NCI-H2227 (cell line): ENCODE results near the gene TBP.
"Not testable (repeated sequence)": the region's sequence is repeated elsewhere in the genome, so short reads cannot be mapped to it uniquely, and the experiment has no call there.

Experiments used
- DNase-seq: peaks from one replicate; lab custom pipeline; 2025; ENCODE audit not compliant: unreplicated experiment; lab: John Stamatoyannopoulos, UW

The TBP gene

DNA sequence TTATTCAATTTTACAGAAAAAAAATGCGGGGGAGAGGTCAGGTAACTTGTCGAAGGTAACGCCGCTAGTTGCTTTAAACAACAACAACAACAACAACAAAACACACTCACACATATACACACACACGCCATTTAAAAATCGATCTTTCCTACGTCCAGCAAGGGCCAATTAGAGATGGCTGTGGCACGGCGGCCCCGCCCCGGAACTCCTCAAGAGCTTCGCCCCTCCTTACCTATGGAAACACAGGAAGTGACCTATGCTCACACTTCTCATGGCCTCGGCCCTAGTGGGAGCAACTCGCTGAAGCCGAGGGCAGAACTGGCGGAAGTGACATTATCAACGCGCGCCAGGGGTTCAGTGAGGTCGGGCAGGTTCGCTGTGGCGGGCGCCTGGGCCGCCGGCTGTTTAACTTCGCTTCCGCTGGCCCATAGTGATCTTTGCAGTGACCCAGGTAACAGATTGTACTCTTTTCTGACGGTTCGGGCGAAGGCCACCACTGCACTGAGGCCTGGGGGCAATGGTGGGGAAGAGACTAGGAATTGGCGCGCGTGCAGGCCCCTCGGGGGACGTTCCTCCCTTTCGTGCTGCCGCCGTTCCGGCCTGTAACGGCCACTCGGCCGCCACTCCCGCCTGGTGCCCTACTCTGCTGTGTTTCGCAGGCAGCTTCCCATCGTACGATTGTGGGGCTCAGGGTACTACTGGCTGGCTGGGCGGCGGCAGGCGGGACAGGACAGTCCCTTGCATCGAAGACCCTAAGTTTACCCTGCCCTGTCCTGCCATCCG lies at the start of gene TBP:
TSS of gene TBP (plus strand) at position 357 of the 783 bp plus-strand sequence. CDS start 2,661 bp downstream, outside the sequence.
- peak; percentile 96 for DNase-seq

GRCh38 chr6:170504479-170504878 lies 49.7 kb upstream of the TBP start:
- DNase-seq = no peak

DNA sequence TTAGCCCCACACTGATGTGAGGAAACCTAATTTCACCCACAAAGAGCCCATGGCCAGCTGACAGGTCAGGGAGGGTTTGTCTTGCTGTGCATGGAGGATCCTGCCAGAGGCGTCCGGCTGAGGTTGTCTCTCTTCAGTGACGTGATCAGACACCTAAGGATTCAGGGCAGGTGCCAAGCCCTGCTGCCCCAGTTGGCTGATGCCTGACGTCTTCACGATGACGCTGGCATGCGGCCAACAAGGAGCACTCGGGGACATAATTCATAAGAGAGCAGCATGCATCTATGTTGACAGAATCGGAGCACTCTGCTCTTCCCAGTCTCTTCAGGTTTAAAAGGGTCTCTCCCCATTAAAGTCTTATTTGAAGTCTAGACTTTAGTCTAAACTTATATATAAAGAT lies 48.9 kb upstream of the TBP start:
- peak; percentile 59 for DNase-seq

DNA sequence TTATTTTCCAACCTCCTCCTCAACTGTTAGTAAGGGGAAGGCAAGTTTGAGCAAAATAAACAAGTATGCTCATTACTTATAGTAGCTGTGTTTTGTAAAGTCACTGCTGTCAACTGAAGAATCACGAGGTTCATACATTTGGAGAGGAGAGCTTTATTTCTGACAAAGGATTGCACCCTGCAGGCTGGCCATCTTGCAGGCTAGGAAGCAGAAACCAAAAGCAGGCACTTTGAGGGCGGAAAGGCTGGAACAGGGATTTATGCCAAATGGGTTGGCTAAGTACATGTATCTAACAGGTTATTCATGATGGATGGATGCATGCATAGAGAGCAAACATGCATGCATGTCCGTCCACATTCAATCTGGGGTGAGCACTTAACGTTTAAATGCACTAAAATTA lies 47.7 kb upstream of the TBP start:
- DNase-seq = no peak

- DNase-seq = not testable (repeated sequence)
Measured at GRCh38 chr6:170507728-170508127, 46.4 kb upstream of the TBP start.

DNA sequence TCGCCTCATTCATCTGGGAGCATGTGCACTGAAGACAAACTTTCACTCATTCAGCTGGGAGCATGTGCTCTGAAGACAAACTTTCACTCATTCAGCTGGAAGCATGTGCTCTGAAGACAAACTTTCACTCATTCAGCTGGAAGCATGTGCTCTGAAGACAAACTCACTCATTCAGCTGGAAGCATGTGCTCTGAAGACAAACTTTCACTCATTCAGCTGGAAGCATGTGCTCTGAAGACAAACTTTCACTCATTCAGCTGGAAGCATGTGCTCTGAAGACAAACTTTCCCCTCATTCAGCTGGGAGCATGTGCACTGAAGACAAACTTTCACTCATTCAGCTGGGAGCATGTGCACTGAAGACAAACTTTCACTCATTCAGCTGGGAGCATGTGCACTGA lies 45.9 kb upstream of the TBP start:
- DNase-seq = not testable (repeated sequence)

DNA sequence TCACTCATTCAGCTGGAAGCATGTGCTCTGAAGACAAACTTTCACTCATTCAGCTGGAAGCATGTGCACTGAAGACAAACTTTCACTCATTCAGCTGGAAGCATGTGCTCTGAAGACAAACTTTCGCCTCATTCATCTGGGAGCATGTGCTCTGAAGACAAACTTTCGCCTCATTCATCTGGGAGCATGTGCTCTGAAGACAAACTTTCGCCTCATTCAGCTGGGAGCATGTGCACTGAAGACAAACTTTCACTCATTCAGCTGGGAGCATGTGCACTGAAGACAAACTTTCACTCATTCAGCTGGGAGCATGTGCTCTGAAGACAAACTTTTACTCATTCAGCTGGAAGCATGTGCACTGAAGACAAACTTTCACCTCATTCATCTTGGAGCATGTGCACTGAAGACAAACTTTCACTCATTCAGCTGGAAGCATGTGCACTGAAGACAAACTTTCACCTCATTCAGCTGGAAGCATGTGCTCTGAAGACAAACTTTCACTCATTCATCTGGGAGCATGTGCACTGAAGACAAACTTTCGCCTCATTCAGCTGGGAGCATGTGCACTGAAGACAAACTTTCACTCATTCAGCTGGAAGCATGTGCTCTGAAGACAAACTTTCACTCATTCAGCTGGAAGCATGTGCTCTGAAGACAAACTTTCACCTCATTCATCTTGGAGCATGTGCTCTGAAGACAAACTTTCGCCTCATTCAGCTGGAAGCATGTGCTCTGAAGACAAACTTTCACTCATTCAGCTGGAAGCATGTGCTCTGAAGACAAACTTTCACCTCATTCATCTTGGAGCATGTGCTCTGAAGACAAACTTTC lies 45.1 kb upstream of the TBP start:
- not testable (repeated sequence) for DNase-seq

DNA sequence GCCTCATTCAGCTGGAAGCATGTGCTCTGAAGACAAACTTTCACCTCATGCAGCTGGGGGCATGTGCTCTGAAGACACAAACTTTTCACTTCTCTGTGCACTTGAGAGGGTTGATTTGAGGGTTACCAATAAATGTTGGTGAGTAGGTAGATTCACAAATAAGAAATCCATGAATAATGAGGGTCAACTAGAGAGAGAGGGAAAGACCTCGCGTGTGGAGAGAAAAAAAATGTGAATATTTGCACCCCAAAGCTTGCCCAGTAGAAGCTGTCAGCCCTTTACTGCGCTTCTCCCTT lies 44.5 kb upstream of the TBP start:
- DNase-seq = no peak

DNA sequence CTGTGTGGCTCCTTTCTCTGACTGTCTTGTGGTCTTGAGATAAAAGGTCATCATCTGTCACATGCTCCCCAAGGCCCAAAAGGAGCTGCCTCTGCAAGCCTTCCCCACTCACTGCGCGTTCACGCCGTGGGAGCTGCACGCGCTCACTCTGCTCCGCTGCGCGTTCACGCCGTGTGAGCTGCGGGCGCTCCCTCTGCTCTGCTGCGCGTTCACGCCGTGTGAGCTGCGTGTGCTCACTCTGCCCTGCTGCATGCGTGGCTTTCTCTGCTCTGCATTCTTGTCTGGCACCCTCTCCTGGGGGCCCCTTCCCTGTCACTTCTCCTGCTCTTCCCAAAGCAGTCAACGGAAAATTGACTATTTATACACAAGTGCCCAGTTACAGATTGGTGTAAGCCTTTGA lies 43.5 kb upstream of the TBP start:
- no peak for DNase-seq

- no peak for DNase-seq
Measured at GRCh38 chr6:170512249-170512648, 41.9 kb upstream of the TBP start.

- DNase-seq = no peak
Measured at GRCh38 chr6:170514908-170515307, 39.3 kb upstream of the TBP start.

- peak; percentile 39 for DNase-seq
Measured at GRCh38 chr6:170516783-170517616, 37.2 kb upstream of the TBP start.

- DNase-seq = peak; percentile 4
Measured at GRCh38 chr6:170522565-170523183, 31.5 kb upstream of the TBP start.

DNA sequence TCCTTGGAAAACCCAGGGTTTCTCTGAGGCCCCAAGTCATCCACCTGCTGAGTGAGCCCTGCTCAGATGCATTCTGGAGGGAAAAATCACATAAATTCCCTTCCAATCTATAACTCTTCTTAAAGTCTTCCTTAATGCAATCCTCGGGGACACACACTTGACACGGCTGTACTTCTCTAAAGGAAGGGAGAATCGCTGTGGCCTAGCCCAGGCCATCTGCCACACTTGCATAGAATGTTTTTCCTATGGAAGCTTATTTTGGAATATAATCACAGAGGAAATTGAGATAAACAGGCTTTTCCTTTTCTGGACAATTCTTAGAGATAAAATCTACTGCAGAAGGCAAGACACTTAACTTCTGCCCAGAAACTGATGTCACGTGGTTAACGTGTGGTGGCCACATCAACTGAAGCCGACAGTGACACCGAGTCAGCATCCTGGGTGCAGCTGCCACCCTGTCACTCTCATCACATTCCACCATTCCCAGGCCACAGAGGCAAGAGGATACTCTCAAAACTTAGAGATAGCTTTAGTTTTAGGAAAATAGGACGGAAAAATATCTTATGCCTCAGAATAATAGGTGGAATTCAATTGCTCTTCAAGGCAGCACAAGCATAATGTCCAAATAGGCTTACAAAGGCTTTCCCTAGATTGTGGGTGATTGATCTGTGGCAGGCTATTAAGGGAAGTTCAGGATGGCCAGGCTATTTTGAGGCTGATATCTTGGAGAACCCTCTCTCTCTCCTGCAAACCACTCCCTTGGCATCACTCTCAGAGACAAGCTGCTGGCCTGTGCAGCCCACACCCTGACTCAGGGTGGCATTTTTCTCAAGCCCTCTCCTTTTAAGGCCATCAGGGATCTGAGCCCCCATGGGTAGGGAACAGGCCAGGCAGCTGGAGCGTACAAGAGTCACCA lies 30.7 kb upstream of the TBP start:
- no peak for DNase-seq

DNA sequence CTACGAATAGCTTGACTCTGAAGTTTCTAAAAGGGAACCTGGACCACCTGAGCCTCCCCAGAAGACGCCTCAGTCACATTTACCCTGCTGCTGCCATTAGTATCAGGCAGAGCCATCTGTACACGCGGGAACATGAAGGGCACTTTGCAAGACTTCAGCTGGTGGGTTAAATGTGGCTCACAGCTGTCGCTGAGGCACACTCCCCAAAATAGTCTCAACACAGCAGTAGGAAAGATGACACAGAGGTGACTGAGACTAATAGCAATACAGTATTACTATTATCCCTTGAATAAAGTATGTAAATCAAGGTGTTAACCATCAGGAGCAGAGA lies 30.0 kb upstream of the TBP start:
- no peak for DNase-seq

DNA sequence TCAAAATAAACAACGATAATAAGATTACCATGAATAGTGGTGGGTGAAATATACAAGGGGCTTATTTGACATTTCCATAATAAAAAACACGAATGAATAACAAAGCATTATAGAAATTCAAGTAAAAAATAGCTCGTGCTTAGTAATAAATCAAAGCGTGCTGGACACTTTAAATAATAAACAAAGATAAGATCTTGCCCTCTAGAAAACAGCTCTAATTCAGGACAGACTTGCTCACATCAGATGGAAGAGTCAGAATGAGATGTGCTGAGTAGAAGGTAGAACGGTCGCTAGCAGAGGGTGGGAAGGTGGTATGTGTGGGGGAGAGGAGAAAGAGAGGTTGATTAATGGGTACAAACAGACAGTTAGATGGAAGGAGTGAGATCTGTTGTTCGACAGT lies 28.4 kb upstream of the TBP start:
- DNase-seq = no peak

DNA sequence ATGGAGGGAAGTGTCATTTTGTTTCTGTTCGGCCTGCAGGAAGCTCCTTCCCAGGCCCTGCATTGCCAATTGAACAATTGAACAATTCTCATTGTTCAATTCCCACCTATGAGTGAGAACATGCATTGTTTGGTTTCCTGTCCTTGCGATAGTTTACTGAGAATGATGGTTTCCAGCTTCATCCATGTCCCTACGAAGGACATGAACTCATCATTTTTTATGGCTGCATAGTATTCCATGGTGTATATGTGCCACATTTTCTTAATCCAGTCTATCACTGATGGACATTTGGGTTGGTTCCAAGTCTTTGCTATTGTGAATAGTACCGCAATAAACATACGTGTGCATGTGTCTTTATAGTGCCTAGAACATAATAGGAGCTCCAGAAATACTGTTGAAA lies 26.2 kb upstream of the TBP start:
- not testable (repeated sequence) for DNase-seq

DNA sequence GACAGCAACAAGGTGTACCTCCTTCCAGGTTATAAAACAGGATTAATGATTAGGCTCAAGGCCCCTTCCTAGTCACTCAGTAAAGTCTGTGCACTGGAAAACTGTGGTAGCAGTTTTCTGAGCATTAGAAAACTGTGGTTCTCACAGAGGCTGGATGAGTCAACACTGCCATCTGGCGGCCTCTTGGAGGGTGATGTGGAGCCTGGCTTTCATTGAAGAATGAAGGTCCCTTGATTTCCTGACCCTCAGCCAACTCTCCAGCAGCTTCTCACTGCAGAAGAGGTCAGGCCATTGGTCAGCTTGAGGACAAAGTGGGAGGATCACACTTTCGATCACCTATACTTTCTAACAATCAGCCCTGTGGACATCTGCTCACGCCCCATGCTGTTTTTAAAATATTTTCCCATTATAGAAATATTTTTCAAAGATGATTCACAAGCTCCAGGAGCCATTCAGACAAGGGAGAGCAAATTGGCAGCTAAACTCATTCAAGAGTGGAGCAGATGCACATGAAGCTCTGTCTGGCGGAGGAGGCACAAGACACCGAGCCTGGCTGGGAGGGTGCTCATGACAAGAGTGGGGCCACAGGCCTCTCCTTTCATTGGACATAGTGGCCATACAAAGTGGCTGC lies 24.2 kb upstream of the TBP start:
- peak; percentile 71 for DNase-seq

DNA sequence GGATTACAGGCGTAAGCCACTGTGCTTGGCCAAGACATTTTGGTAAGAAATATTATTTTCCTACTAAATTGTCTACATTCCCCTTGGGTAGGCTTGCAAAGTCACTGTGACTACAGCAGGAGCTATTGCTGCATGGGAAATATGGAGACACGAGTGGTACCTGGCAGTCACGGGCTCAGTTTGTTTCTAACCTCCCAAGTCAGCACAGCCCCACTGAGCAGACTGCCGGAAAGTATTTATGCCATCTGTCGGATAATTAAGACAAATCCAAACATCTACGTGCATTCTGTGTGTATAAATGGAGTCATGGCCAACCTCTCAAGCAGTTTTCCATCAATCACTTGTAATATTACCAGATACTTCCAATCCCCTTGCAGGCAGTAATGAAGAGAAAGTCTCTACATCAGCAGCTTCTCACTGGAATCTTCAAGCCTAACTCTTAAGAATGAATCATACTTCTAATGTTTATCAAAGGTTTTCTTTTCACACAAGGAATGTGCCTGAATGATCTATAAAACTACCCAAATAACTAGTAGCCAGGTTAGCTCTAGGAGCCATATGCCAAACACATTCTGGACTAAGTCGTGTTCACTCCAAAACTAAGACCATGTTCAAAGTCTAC lies 21.2 kb upstream of the TBP start:
- DNase-seq = no peak
